HG02885 (cell line): ENCODE results near the gene COX20.
"Not testable (repeated sequence)": the region's sequence is repeated elsewhere in the genome, so short reads cannot be mapped to it uniquely, and the experiment has no call there.

ENCODE experiments used
- ATAC-seq: cut with Tn5 transposase; IDR thresholded peaks from one replicate; pipeline ENCODE4 v1.9.1; 2021; ENCODE audit warnings: mild to moderate bottlenecking; ENCODE audit not compliant: unreplicated experiment, poor library complexity

Gene COX20, protein sequence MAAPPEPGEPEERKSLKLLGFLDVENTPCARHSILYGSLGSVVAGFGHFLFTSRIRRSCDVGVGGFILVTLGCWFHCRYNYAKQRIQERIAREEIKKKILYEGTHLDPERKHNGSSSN

DNA sequence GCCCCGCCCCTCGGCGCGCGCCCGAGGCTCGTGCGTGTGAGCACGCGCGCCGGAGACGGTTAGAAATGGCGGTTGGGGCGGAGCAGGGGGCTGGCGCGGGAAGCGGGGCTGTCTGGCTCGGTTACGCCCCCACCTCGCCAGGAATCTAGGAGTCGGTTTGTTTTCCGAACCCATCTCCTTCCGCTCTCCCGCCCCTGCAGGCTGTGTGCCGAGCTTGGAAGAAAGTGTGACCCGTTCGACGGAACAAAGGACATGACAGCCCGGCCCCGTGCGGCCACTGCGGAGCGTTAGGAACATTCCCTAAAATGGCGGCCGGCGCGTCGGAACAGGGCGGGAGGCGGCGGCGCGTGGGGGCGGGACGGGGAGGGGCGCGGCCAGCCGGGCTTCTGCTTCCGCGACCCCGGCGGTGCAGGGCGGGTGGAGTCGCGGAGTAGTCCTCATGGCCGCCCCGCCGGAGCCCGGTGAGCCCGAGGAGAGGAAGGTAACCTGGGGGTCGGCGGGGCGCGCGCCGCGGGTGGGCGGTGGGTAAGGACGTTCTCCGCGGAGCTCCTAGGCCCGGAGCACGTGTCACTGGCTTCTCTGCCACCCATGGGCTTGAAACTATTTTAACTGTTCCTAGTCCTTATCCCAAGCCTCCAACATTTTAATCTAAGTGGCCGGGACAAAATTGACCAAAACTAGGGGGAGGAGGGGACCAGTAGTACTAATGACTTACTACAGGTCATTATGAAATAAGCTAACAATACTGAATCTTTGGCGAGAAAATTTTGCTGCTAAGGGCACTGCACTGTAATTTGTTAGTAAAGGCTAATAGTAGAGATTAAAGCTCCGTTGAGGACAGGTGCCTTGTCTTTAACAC lies at the start of gene COX20:
TSS of gene COX20 (plus strand) at position 383 of the 859 bp plus-strand sequence. CDS start at position 440, 57 bp downstream.
- ATAC-seq: peak; percentile 68

DNA sequence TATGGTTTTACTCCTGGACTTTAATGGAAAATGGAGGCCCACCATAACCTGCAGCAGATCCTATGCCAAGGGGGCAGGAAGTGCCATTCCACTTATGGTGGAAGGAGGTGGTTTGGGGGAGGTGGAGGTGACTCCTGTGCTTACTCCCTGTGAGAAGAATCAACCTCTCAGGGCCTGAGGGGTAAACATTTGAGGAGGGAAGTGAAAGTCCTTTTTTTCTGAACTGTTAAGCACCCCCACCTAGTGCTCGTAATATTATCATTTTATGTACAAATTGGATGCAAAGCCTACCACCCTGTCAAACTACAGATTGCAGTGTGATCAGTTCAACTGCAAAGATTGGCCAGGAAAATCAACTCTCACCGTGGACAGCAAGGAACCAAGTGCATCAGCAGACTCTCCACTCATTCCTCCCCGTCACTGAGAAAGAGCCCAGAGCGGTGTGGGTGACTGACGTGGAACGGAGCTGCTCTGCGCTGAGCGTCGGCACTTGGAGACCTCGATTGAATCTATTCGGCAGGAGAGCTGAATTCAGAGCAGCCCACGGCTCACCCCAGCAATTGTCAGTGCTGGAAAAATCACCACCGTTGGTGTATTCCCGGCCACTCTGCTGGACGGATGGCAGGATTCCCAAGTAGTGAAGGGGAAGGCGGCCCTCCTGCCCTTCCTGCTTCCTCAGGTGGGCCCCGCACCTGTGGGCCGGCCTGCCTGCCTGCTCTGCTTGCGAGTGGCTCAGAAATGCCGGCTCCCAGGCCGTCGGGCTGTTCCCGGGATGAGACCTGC lies 46.8 kb upstream of the COX20 start:
- no peak for ATAC-seq

- ATAC-seq: no peak
Observed at GRCh38 chr1:244789276-244789580, 46.2 kb upstream of the COX20 start.

DNA sequence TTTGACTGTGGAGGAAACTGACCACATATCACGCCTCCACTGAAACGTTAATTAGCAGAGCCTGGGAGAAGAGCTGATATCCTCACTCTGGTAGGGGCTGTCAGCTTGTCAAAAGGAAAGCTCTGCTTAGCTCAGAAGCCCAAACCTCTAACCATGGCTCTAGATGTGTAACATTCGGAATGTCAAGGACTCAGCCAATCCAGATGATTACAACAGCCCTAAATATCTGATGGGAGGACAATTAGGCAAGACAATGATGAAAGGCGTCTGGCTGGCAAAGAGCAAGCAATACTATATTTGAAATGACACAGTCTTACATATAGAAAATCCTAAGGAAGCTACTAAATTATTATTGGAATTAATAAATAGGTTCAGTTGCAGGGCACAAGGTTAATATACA lies 45.7 kb upstream of the COX20 start:
- ATAC-seq: no peak

GRCh38 chr1:244791061-244791460 lies 44.4 kb upstream of the COX20 start:
- ATAC-seq: no peak

DNA sequence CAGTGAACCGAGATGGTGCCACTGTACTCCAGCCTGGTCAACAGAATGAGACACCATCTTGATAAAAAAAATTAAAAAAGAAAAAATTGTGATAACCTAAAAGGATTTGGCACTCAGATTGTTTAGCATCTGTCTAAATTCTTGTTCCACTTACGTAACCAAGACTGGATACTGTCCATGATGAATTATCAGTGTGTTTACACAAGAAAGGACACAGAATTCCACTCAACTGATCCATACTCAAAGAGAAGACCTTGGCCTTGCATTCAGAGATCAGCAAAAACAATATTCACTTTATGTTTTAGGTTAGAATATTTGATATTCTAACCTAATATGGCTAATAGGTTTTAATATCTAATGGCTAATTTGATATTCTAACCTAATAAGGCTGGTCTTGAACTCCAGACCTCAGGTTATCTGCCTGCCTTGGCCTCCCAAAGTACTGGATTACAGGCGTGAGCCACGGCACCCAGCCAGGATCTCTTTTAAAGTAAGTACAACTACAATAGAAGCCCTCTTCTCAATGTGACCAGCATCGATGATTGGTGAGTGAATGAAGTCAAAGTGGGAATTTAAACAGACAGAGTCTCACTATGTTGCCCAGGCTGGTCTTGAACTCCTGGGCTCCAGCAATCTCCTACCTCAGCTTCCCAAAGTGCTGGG lies 43.1 kb upstream of the COX20 start:
- no peak for ATAC-seq

DNA sequence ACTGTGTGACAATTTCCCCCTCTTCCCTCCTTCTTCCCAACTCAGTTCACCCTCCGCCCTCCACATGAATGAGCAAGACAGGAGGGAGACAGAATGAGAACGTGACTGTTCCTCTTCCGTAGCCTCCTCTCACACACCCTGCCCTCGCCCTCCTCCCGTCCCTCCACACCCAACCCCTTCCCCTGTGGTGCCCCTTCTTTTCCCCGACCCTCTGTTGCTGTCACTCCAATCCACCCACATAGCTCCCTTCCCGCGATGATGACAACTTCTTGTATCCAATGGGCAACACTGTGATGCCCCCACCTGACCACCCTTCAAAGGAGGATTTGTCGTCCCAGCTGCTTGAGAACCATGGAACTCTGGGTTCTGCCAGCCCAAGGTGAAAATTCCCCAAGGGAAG lies 41.4 kb upstream of the COX20 start:
- ATAC-seq: no peak

GRCh38 chr1:244794516-244794915 lies 40.9 kb upstream of the COX20 start:
- ATAC-seq: not testable (repeated sequence)

- no peak for ATAC-seq
Observed at GRCh38 chr1:244796719-244797406, 38.6 kb upstream of the COX20 start.

GRCh38 chr1:244800821-244801220 lies 34.6 kb upstream of the COX20 start:
- ATAC-seq: no peak

GRCh38 chr1:244801246-244801645 lies 34.2 kb upstream of the COX20 start:
- ATAC-seq: no peak

DNA sequence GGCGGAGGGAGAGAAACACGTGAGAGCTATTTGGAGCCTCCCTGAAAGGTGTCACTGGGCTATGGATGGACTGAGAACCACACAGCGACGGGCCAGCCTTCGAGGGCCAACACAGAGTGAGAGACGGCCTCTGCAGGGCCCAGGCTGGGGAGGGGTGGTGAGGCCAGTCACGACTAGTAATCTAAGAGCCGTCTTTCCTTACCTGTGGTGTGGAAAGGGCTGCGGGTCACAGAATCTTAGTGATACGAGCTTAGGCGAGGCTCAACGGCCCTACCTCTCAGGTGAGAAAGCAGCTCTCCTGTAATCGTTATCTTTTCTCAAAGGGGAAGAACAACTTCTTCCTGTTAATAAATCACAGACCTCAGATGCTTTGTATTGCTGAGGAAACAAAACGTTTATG lies 33.4 kb upstream of the COX20 start:
- no peak for ATAC-seq

- no peak for ATAC-seq
Observed at GRCh38 chr1:244802556-244803239, 32.8 kb upstream of the COX20 start.

- no peak for ATAC-seq
Observed at GRCh38 chr1:244804841-244805240, 30.6 kb upstream of the COX20 start.

- ATAC-seq: no peak
Observed at GRCh38 chr1:244807138-244807537, 28.3 kb upstream of the COX20 start.

DNA sequence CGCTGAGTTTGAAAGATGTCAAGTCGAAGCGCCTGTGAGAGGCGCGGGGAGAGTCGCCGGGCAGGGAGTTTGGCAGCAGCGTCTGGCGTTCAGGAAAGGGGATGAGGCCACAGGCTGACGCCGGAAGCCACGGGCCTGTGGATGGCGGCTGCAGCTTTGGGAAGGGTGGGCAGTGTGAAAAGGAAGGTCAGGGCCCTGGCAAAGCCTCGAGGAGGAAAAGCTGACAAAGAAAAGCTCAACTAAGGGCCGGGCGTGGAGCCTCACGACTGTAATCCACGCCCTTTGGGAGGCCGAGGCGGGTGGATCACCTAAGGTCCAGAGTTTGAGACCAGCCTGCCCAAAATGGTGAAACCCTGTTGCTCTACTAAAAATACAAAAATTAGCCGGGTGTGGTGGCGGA lies 25.2 kb upstream of the COX20 start:
- ATAC-seq: no peak

GRCh38 chr1:244813327-244813726 lies 22.1 kb upstream of the COX20 start:
- no peak for ATAC-seq

GRCh38 chr1:244815600-244816099 lies 19.8 kb upstream of the COX20 start:
- ATAC-seq: no peak

- no peak for ATAC-seq
Observed at GRCh38 chr1:244817415-244817894, 18.0 kb upstream of the COX20 start.
